MM.1S (cell line): ENCODE measurements around the gene CLN5.
A peak's percentile ranks its signal among the peaks of the same experiment; 100 is the strongest.

Experiments used
- DNase-seq: peaks from one replicate; pipeline ENCODE4 v3.0.0-alpha.2; 2015
- H2AFZ ChIP-seq: fragments of 300-600 bp; sonication (generic); 2 replicates; pipeline ENCODE4 v1.6.0; 2016; ENCODE audit warnings: antibody characterized with exemption, low read length
- H3F3A ChIP-seq: fragments of 300-600 bp; sonication (generic); 2 replicates; pipeline ENCODE4 v1.6.1; 2016; ENCODE audit warnings: mild to moderate bottlenecking, antibody characterized with exemption, low read length, moderate library complexity, mixed read lengths; ENCODE audit not compliant: insufficient read depth
- H3K27ac ChIP-seq: fragments of 300-600 bp; sonication (generic); 2 replicates; pipeline ENCODE4 v1.5.1; 2016; ENCODE audit warnings: mild to moderate bottlenecking, low read length
- H3K27me3 ChIP-seq: fragments of 300-600 bp; sonication (generic); replicated peaks from 2 replicates; pipeline ENCODE4 v1.6.0; 2016; ENCODE audit warnings: low read length; ENCODE audit not compliant: insufficient read depth
- H3K36me3 ChIP-seq: fragments of 300-600 bp; sonication (generic); replicated peaks from 2 replicates; pipeline ENCODE4 v1.6.1; 2016; ENCODE audit warnings: mild to moderate bottlenecking, low read length, mixed read lengths; ENCODE audit not compliant: insufficient read depth
- H3K4me1 ChIP-seq: fragments of 300-600 bp; sonication (generic); 2 replicates; pipeline ENCODE4 v1.6.1; 2016; ENCODE audit warnings: low read length, mixed read lengths
- H3K4me2 ChIP-seq: fragments of 300-600 bp; sonication (generic); 2 replicates; pipeline ENCODE4 v1.6.0; 2016; ENCODE audit warnings: low read depth, low read length
- H3K4me3 ChIP-seq: fragments of 300-600 bp; sonication (generic); 2 replicates; pipeline ENCODE4 v1.5.1; 2016; ENCODE audit warnings: low read length, mixed read lengths
- H3K79me2 ChIP-seq: fragments of 300-600 bp; sonication (generic); 2 replicates; pipeline ENCODE4 v1.6.1; 2016; ENCODE audit warnings: mixed run types, low read length, mixed read lengths
- H3K9ac ChIP-seq: fragments of 300-600 bp; sonication (generic); 2 replicates; pipeline ENCODE4 v1.6.1; 2016; ENCODE audit warnings: low read length, mixed read lengths
- H3K9me2 ChIP-seq: fragments of 300-600 bp; sonication (generic); replicated peaks from 2 replicates; pipeline ENCODE4 v1.6.1; 2016; ENCODE audit warnings: mild to moderate bottlenecking, low read length, mixed read lengths; ENCODE audit not compliant: insufficient read depth
- H3K9me3 ChIP-seq: fragments of 300-600 bp; sonication (generic); replicated peaks from 2 replicates; pipeline ENCODE4 v1.6.1; 2016; ENCODE audit warnings: mild to moderate bottlenecking, low read length, mixed read lengths; ENCODE audit not compliant: insufficient read depth
- H4K20me1 ChIP-seq: fragments of 300-600 bp; sonication (generic); 2 replicates; pipeline ENCODE4 v1.6.1; 2016; ENCODE audit warnings: mild to moderate bottlenecking, low read length, moderate library complexity, mixed read lengths; ENCODE audit not compliant: insufficient read depth
- EZH2 ChIP-seq: fragments of 300-600 bp; sonication (generic); optimal IDR thresholded peaks from 2 replicates; pipeline ENCODE3; 2017; ENCODE audit warnings: low read depth, mild to moderate bottlenecking, antibody characterized with exemption, low read length, mixed read lengths
- EZH2phosphoT487 ChIP-seq: fragments of 300-600 bp; sonication (generic); IDR thresholded peaks from 2 replicates; pipeline ENCODE4 v1.6.1; 2018; ENCODE audit warnings: antibody characterized with exemption, low read length
- TF ChIP-seq, protein P1 (sequence below): fragments of 300-600 bp; sonication (generic); IDR thresholded peaks from 2 replicates; pipeline ENCODE4 v1.5.1; 2016; ENCODE audit warnings: antibody characterized with exemption, low read length, mixed read lengths

The CLN5 gene

GRCh38 chr13:77026861-77027621 lies 35.2 kb downstream of the CLN5 start, which contains the start of gene FBXL3:
Gene FBXL3 (minus strand): TSS chr13:77027159. CDS start chr13:77021860, 5,299 bp downstream.
- Histone ChIP-seq H3K27ac (peak within 1 kb of the TSS; percentile 89), H3K9me3 (no peaks in the 10 kb centered on the region), H3K9ac (peak within 1 kb of the TSS; percentile 89), H3K4me3 (peak within 1 kb of the TSS; percentile 81), H3K27me3 (no peaks in the 10 kb centered on the region), H3K79me2 (peaks cover 44% of the 10 kb centered on the region), H3F3A (peaks cover 9% of the 10 kb centered on the region; the same call in 1 of the 2 replicates), H3K9me2 (no peaks in the 10 kb centered on the region), H4K20me1 (peaks cover 15% of the 10 kb centered on the region), H2AFZ (peak within 1 kb of the TSS; percentile 85), H3K4me1 (peaks cover 10% of the 10 kb centered on the region), H3K36me3 (no peaks in the 10 kb centered on the region), H3K4me2 (peak within 1 kb of the TSS; percentile 94)
- TF ChIP-seq, protein P1, sequence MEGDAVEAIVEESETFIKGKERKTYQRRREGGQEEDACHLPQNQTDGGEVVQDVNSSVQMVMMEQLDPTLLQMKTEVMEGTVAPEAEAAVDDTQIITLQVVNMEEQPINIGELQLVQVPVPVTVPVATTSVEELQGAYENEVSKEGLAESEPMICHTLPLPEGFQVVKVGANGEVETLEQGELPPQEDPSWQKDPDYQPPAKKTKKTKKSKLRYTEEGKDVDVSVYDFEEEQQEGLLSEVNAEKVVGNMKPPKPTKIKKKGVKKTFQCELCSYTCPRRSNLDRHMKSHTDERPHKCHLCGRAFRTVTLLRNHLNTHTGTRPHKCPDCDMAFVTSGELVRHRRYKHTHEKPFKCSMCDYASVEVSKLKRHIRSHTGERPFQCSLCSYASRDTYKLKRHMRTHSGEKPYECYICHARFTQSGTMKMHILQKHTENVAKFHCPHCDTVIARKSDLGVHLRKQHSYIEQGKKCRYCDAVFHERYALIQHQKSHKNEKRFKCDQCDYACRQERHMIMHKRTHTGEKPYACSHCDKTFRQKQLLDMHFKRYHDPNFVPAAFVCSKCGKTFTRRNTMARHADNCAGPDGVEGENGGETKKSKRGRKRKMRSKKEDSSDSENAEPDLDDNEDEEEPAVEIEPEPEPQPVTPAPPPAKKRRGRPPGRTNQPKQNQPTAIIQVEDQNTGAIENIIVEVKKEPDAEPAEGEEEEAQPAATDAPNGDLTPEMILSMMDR, result no peak
- TF ChIP-seq EZH2phosphoT487, result no peak
- TF ChIP-seq EZH2, result no peak
- DNase-seq, result peak; percentile 77

DNA sequence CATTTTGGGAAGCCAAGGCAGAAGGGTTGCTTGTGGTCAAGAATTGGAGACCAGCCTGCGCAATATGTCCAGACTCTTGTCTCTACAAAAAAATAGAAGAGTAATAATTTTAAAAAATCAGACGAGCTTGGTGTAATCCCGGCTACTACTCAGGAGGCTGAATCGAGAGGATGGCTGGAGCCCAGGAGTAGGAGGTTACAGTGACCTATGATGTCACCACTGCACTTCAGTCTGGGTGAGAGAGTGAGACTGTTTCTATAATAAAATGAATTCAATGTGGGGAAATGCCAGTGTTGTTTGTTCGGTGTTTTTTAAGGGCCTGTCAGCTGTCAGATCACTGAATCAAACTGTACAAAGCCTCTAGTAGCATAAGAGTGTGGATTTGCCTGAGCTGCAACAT lies 36.3 kb downstream of the CLN5 start:
- no peak overlapping the region for H3K9ac ChIP-seq
- no peak overlapping the region for H3K27ac ChIP-seq
- H3K4me1 ChIP-seq, result peaks cover 10% of the 10 kb centered on the region
- H3K36me3 ChIP-seq, result no peaks in the 10 kb centered on the region
- H3K4me2 ChIP-seq, result peak overlapping the region; percentile 82; the same call in 1 of the 2 replicates
- TF ChIP-seq EZH2 (no peak), EZH2phosphoT487 (no peak)
- TF ChIP-seq, protein P1, result no peak
- H3K9me3 ChIP-seq, result no peaks in the 10 kb centered on the region
- H3K27me3 ChIP-seq, result no peaks in the 10 kb centered on the region
- peaks cover 13% of the 10 kb centered on the region; the same call in 1 of the 2 replicates for H4K20me1 ChIP-seq
- peaks cover 9% of the 10 kb centered on the region; the same call in 1 of the 2 replicates for H3F3A ChIP-seq
- no peak overlapping the region for H3K4me3 ChIP-seq
- DNase-seq, result no peak
- H2AFZ ChIP-seq, result no peak overlapping the region
- H3K79me2 ChIP-seq, result peaks cover 32% of the 10 kb centered on the region
- H3K9me2 ChIP-seq, result no peaks in the 10 kb centered on the region

GRCh38 chr13:77029436-77029835 lies 37.6 kb downstream of the CLN5 start:
- no peaks in the 10 kb centered on the region for H3K9me2 ChIP-seq
- no peak overlapping the region for H3K4me3 ChIP-seq
- peaks cover 5% of the 10 kb centered on the region; the same call in 1 of the 2 replicates for H4K20me1 ChIP-seq
- H3K36me3 ChIP-seq, result no peaks in the 10 kb centered on the region
- H3K4me1 ChIP-seq, result peaks cover 7% of the 10 kb centered on the region
- peaks cover 20% of the 10 kb centered on the region for H3K79me2 ChIP-seq
- H2AFZ ChIP-seq, result no peak overlapping the region
- H3K9ac ChIP-seq, result no peak overlapping the region
- H3K4me2 ChIP-seq, result no peak overlapping the region
- peaks cover 9% of the 10 kb centered on the region; the same call in 1 of the 2 replicates for H3F3A ChIP-seq
- no peak overlapping the region for H3K27ac ChIP-seq
- TF ChIP-seq, protein P1, result no peak
- TF ChIP-seq EZH2, result no peak
- TF ChIP-seq EZH2phosphoT487, result no peak
- no peak for DNase-seq
- no peaks in the 10 kb centered on the region for H3K9me3 ChIP-seq
- H3K27me3 ChIP-seq, result no peaks in the 10 kb centered on the region
